ENCODE results near the gene MMP15.

MMP15 gene

GRCh38 chr16:58029410-58029809, 3.9 kb downstream of the MMP15 start:
- DNase-seq (ENCODE audit: extremely low read depth, low read depth), result no peak
- no peak for TF ChIP-seq CTCF (IDR thresholded peaks at IDR 0.05; ENCODE audit: low read depth, low read length, missing control alignments)
- no peak overlapping the region for H3K4me3 ChIP-seq (replicated peaks; ENCODE audit: low read depth, low read length)

- no peak for TF ChIP-seq CTCF (IDR thresholded peaks at IDR 0.05; ENCODE audit: low read depth, low read length, missing control alignments)
- no peak overlapping the region for H3K4me3 ChIP-seq (replicated peaks; ENCODE audit: low read depth, low read length)
- no peak for DNase-seq (ENCODE audit: extremely low read depth, low read depth)
Measured at GRCh38 chr16:58030136-58030840, 4.7 kb downstream of the MMP15 start.

GRCh38 chr16:58031016-58031800, 5.7 kb downstream of the MMP15 start:
- DNase-seq (ENCODE audit: extremely low read depth, low read depth), result no peak
- no peak overlapping the region for H3K4me3 ChIP-seq (replicated peaks; ENCODE audit: low read depth, low read length)
- TF ChIP-seq CTCF (IDR thresholded peaks at IDR 0.05; ENCODE audit: low read depth, low read length, missing control alignments), result no peak

GRCh38 chr16:58032710-58033293, 7.2 kb downstream of the MMP15 start:
- no peak for TF ChIP-seq CTCF (IDR thresholded peaks at IDR 0.05; ENCODE audit: low read depth, low read length, missing control alignments)
- DNase-seq (ENCODE audit: extremely low read depth, low read depth), result no peak
- no peak overlapping the region for H3K4me3 ChIP-seq (replicated peaks; ENCODE audit: low read depth, low read length)

- no peak for DNase-seq (ENCODE audit: extremely low read depth, low read depth)
- no peak overlapping the region for H3K4me3 ChIP-seq (replicated peaks; ENCODE audit: low read depth, low read length)
- no peak for TF ChIP-seq CTCF (IDR thresholded peaks at IDR 0.05; ENCODE audit: low read depth, low read length, missing control alignments)
Measured at GRCh38 chr16:58034128-58034685, 8.7 kb downstream of the MMP15 start.

GRCh38 chr16:58034774-58035173, 9.2 kb downstream of the MMP15 start:
- DNase-seq (ENCODE audit: extremely low read depth, low read depth), result no peak
- TF ChIP-seq CTCF (IDR thresholded peaks at IDR 0.05; ENCODE audit: low read depth, low read length, missing control alignments), result no peak
- no peak overlapping the region for H3K4me3 ChIP-seq (replicated peaks; ENCODE audit: low read depth, low read length)
